Stimulated activated CD4-positive, alpha-beta T cell treated with anti-CD3 and anti-CD28 coated beads, Interleukin-2, amount 100 ng/mL, for 48 hours (primary cell): ENCODE results near the gene VSTM4.

Experiments
- DNase-seq, 2 donors: peaks; one replicate each; pipeline ENCODE4 v3.0.0-alpha.2; 2020

VSTM4 gene

GRCh38 chr10:49115015-49115795, at the start of gene VSTM4:
Gene VSTM4 (minus strand): TSS chr10:49115522. CDS start chr10:49115485, 37 bp downstream.
- no peak for DNase-seq

- peak in 1 of 2 donors; percentile 45 for DNase-seq
These were observed 49.4 kb upstream of the VSTM4 start for GRCh38 chr10:49164559-49165188.

GRCh38 chr10:49163741-49164140, 48.4 kb upstream of the VSTM4 start:
- DNase-seq: no peak

- no peak for DNase-seq
These were observed 47.5 kb upstream of the VSTM4 start for GRCh38 chr10:49162761-49163310.

GRCh38 chr10:49162063-49162462, 46.7 kb upstream of the VSTM4 start:
- DNase-seq: no peak

GRCh38 chr10:49161411-49161997, 46.2 kb upstream of the VSTM4 start:
- DNase-seq: no peak

GRCh38 chr10:49160814-49161213, 45.5 kb upstream of the VSTM4 start:
- no peak for DNase-seq

- DNase-seq: no peak
These were observed 44.8 kb upstream of the VSTM4 start for GRCh38 chr10:49160110-49160509.

- DNase-seq: no peak
These were observed 43.6 kb upstream of the VSTM4 start for GRCh38 chr10:49158915-49159314.

GRCh38 chr10:49158404-49158803, 43.1 kb upstream of the VSTM4 start:
- DNase-seq: no peak

- DNase-seq: no peak
These were observed 41.9 kb upstream of the VSTM4 start for GRCh38 chr10:49157229-49157628.

GRCh38 chr10:49154641-49155040, 39.3 kb upstream of the VSTM4 start:
- no peak for DNase-seq

GRCh38 chr10:49153971-49154370, 38.6 kb upstream of the VSTM4 start:
- DNase-seq: no peak

GRCh38 chr10:49153115-49153514, 37.8 kb upstream of the VSTM4 start:
- no peak for DNase-seq

- no peak for DNase-seq
These were observed 37.3 kb upstream of the VSTM4 start for GRCh38 chr10:49152663-49153062.

GRCh38 chr10:49152037-49152436, 36.7 kb upstream of the VSTM4 start:
- DNase-seq: no peak

GRCh38 chr10:49151481-49151880, 36.2 kb upstream of the VSTM4 start:
- DNase-seq: no peak

- DNase-seq: no peak
These were observed 35.7 kb upstream of the VSTM4 start for GRCh38 chr10:49151025-49151445.

GRCh38 chr10:49150426-49150825, 35.1 kb upstream of the VSTM4 start:
- no peak for DNase-seq

- DNase-seq: no peak
These were observed 34.6 kb upstream of the VSTM4 start for GRCh38 chr10:49149881-49150280.

GRCh38 chr10:49144058-49144720, 28.9 kb upstream of the VSTM4 start:
- DNase-seq: no peak

GRCh38 chr10:49143249-49143648, 27.9 kb upstream of the VSTM4 start:
- no peak for DNase-seq
